GM23248 (cell line): ENCODE data around the gene STAMBP.

Experiments
- EZH2 ChIP-seq: fragments of 200-600 bp; sonication (generic); IDR thresholded peaks from 2 replicates; pipeline ENCODE4 v1.6.1; 2018; ENCODE audit warnings: antibody characterized with exemption, mild to moderate bottlenecking; ENCODE audit not compliant: insufficient read depth, poor library complexity, severe bottlenecking
- EZH2phosphoT487 ChIP-seq: fragments of 200-600 bp; sonication (generic); IDR thresholded peaks from 2 replicates; pipeline ENCODE4 v1.6.1; 2018; ENCODE audit warnings: antibody characterized with exemption, moderate library complexity, mild to moderate bottlenecking, low read depth; ENCODE audit not compliant: insufficient read depth

- TF ChIP-seq EZH2, result no peak
- TF ChIP-seq EZH2phosphoT487, result no peak
Measured at GRCh38 chr2:73920577-73921545, 92.1 kb downstream of the STAMBP start.
